ENCODE measurements around the gene COQ9. TPM values are rescaled to one million over a fixed set of nuclear protein-coding genes. Genes with fewer than 3 reads are reported as not detected.
"Not testable (repeated sequence)": the region's sequence is repeated elsewhere in the genome, so short reads cannot be mapped to it uniquely, and the experiment has no call there.

COQ9 gene
- polyA plus RNA-seq, 4 donors: 96.9 to 115 (median 102) TPM

DNA sequence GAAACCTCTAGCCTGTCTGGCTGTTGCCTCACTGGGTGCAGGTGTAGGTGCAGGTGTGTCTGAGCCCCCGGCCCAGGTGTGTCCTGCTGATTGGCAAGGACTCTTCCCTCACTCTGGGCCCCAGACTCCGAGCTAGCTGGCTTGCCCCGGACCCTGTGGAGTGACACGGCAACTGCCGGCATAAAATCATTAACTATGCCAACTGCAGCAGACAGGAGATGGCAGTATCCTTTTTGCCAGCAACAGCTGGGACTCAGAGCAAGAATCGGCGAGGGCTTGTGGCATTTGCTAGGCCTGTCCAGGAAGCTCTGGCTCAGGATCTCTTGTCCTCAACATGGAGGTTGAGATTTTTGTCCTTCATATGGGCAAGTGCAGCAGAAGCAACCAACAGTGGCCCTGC lies 20.9 kb upstream of the COQ9 start:
- no peak for DNase-seq (ENCODE audit: low read depth in 4 of 4, low spot score in 2 of 4)

DNA sequence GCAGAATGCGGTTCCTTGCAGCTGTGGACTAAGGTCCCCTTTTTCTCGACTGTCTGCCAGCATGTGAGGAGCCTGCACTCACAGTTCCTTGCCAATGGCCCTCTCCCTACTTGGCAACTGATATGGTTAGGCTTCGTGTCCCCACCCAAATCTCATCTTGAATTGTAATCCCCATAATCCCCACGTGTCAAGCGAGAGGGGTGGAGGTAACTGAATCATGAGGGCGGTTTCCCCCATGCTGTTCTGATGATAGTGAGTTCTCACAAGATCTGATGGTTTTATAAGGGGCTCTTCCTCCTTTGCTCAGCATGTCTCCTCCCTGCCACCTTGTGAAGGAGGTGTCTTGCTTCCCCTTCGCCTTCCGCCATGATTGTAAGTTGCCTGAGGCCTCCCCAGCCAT lies 20.0 kb upstream of the COQ9 start:
- no peak for DNase-seq (ENCODE audit: low read depth in 4 of 4, low spot score in 2 of 4)

DNA sequence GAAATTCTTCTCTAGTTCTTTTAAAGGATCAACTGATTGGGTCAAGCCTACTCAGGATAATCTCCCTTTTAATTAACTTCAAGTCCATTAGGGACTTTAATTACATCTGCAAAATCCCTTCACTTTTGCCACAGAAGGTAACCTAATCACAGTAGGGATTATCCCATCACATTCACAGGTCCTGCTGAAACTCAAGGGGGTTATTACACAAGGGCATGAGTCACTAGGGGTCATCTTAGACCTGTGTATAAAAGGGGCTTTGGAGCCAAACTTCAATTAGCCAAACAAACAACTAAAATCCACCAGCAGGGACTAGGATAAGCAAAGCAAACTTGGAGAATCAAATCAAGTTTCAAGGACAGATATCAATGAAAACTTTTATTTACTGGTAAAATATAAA lies 19.5 kb upstream of the COQ9 start:
- DNase-seq (ENCODE audit: low read depth in 4 of 4, low spot score in 2 of 4): no peak

DNA sequence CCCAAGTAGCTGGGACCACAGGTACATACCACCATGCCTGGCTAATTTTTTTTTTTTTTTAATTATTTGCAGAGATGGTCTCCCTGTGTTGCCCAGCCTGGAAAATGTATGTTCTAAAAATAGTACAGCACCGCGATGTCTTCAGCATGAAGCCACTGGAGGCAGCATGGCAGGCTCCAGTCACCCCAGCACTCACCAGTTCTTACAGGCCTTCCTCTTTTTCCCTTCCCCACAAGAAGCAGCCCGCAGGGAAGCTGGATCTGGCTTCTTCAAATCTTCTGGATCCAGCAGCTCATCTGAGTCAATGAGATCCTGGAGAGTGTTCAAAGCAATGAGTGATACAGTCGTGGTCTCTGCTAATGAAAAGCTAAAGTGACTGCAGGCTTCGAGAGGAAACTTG lies 16.3 kb upstream of the COQ9 start:
- no peak for DNase-seq (ENCODE audit: low read depth in 4 of 4, low spot score in 2 of 4)

DNA sequence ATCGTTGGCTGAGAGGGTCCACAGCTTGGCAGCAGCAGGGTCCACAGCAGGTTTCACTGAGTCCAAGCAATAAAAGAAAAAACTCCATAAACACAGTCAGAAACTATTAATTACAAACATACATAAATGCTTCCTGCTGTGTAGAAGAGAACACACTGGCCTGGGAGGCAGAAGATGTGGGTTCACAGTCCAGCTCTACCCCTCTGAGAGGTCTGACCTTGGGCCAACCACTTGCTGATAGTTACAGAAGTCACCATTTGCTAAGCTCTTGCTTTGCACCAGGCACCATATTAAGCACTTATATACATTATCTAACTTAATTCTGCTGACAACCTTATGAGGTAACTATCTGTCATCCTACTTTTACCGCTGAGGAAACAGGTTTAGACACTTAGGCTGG lies 14.8 kb upstream of the COQ9 start:
- no peak for DNase-seq (ENCODE audit: low read depth in 4 of 4, low spot score in 2 of 4)

DNA sequence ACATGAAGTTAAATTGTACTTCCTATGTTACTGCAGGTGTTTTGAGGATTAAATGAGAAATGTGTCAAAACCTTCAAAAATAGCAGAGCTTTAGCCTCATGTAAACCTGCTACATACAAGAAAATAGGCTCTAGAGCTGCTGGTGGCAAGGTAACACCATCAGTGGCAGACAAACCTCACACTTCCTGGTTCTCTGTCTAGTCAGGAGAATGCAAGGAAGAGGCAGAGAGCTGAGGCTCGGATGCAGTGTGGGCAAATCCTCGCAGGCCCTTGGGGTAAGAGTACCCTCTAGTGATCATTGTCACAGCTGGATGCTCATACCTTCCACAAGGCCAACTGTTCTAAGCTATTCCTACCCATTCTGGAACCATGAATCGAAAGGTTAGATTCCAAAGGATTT lies 14.3 kb upstream of the COQ9 start:
- DNase-seq (ENCODE audit: low read depth in 4 of 4, low spot score in 2 of 4): no peak

DNA sequence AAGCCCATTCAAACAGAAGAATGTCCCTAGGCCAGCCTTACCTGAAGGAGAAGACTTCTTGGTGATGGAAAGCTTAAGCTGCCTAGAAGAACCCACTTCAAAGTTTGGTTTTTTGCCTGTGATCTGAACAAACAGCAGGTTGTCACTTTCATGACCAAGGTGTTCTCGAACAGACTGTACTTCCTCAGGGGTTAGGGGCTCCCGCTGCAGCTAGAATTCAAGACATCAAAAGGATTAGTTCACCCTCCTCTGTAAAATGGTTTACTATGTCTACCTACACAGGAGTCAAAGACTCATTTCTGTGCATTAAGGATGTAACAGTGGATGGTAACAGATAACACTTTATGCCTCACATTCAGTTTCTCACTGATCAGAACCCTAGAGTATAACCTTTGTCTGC lies 13.3 kb upstream of the COQ9 start:
- DNase-seq (ENCODE audit: low read depth in 4 of 4, low spot score in 2 of 4): no peak

DNA sequence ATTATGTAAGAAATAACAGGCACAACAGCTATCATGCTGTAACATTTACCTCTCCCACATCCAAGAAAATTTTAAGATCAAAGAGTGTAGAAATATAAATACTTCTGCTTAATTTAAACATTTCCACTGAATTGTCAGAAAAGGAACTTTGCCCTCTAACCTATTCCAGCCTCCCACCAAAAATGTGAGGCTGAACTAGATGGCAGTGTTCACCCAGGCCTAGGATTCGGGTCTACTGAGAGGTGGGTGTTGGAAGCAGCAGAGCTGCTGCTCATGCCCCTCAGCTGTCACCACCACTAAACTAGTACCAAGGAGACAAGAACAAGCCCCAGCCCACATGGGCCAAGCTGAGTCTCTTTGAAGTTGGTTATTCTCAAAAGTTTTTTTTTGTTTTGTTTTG lies 11.4 kb upstream of the COQ9 start:
- no peak for DNase-seq (ENCODE audit: low read depth in 4 of 4, low spot score in 2 of 4)

DNA sequence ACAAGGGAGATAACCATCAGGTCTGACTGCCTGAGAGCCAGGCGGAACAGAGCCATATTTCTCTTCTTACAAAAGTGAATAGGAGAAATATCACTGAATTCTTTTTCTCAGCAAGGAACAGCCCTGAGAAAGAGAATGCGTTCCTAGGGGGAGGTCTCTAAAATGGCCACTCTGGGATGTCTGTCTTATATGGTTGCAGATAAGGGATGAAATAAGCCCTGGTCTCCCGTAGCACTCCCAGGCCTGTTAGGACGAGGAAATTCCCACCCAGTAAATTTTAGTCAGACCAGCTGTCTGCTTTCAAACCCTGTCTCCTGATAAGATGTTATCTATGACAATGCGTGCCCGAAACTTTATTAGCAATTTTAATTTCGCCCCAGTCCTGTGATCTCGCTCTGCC lies 7.3 kb upstream of the COQ9 start:
- not testable (repeated sequence) for DNase-seq (ENCODE audit: low read depth in 4 of 4, low spot score in 2 of 4)

DNA sequence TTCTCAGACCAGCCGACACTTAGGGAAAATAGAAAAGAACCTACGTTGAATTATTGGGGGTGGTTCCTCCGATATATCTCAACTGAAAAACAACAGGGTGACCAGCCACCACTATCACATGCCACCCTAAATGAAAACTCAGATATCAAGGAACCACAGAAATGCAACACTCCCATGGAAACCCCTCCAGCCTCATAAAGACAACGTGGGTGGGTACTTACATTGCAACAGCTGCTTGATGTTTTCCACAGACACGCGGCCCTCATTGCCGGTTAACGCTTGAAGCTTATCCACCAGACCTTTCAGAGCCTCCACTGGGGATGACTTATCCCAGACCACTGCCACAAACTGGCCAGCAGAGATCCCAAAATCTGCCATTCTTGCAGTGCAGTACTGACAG lies 6.7 kb upstream of the COQ9 start:
- not testable (repeated sequence) for DNase-seq (ENCODE audit: low read depth in 4 of 4, low spot score in 2 of 4)

DNA sequence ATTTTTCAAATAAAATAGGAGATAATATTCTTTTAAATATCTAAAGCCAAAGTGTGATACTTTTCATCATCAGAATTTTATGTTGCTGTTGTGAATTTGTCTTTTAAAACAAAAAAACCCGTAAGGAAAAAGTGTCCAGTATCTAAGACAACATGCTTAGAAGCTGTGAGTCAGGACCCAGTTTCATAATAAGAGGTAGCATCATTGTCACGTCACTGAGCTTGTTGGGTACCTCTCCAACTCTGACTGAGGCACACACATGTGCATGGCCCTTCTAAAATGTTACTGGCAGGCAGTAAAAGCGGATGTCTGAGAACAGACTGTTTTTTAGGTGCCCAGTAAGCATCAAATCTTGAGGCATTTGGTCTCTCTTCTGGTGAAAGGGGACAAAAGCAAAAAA lies 2.6 kb upstream of the COQ9 start:
- DNase-seq (ENCODE audit: low read depth in 4 of 4, low spot score in 2 of 4): no peak

DNA sequence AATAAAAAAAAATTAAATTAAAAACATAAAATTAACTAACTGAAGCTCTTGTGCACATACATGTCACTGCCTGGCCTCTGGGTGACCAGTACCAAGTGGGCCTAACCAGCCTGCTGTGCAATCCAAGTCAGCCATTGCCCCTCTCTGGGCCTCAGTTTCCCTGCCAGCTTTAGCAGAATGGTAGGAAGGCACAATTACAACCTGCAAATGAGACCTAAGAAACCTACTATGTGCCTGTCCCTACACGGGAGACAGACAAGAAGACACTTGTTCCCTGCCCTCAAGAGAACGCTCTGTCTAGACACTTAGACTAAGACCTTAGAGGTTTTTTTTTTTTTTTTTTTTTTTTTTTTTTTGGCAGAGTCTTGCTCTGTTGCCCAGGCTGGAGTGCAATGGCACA lies 1.8 kb upstream of the COQ9 start:
- DNase-seq (ENCODE audit: low read depth in 4 of 4, low spot score in 2 of 4): no peak

DNA sequence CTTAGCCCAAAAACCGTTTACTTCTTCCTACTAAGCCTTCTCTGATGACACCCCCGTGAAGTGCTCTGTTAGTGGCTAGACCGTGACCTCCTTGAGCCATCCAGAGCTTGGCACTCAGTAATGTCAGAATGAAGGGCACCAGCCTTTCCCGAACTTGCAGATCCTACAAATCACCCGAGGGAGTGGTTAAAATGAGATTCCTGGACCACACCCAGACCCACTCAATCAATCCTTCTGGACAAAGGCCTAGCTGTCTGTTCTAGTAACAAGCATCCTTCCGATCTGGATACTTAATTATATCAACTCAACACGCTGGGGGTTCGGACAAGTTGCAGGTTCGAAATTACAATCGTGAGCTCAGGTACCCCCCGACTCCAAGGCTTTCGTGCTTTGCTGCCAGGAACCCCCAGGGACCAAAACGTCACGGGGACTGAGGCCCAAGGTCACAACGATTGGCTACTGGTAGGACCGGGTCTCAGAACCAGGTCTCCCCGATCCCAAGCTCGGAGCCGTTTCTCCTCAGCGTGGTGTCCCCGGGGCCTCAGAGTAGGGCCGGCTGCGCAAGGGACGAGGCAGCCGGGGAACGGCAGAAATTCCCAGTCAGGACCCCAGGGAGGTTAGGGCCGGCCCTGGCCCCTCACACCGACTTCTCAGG lies 621 bp upstream of the COQ9 start:
- DNase-seq (ENCODE audit: low read depth in 4 of 4, low spot score in 2 of 4): no peak

DNA sequence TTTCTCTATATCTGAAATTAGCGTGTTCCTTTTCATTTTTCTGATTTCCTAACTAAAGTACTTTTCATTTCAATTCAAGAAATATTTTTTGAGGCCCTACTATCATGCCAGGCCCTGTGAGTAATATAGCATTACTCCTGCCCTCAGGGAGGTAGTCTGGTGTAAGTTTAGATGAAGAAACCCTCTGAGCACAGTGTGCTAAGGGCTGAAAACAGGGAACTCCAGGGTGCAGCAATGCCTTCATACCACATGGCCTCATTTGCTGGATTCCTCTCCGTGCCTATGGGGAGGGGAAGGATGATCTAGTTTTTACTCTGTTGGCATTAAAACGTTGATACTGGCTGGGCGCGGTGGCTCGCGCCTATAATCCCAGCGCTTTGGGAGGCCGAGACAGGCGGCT lies 4.7 kb downstream of the COQ9 start:
- DNase-seq (ENCODE audit: low read depth in 4 of 4, low spot score in 2 of 4): no peak

DNA sequence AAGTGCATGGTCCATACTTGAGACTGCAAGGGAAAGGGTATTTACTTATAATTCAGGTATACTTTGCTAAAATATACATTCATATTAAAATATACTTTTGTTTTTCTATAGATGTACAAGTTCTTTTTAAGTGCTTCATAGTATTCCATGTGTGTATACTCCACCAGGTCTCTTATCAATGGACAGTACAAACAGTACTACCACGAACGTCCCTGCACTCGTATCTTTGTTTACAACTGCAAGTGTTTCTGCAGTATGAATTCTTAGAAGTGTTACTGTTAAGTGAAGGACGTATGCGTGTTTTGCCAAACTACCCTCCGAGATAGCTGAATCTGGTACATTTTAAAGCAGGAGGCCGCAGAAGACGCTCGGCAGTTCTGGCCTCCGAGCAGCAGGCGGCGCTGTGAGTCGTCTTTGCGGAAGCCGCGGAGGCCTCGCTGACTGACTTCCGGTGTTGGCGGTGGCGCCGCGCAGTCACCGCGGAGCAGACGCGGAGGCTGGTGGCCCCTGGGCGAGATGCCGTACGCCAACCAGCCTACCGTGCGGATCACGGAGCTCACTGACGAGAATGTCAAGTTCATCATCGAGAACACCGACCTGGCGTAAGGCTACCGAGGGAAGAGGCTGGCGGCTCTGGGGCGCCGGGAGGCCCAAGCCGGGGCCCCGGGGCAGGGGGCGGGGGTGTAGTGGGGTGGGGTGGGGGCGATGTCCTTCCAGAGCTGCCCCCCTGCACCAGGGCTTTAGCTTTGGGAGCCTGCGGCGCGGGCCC lies 15.1 kb downstream of the COQ9 start, which contains the start of gene POLR2C:
Gene POLR2C, plus strand, starts transcription at position 471 of the 769 bp plus-strand sequence. Its CDS starts 46 bp downstream, at position 517.
- DNase-seq (ENCODE audit: low read depth in 4 of 4, low spot score in 2 of 4): peak in 3 of 4 donors; percentile 68 to 81 (median 73)

DNA sequence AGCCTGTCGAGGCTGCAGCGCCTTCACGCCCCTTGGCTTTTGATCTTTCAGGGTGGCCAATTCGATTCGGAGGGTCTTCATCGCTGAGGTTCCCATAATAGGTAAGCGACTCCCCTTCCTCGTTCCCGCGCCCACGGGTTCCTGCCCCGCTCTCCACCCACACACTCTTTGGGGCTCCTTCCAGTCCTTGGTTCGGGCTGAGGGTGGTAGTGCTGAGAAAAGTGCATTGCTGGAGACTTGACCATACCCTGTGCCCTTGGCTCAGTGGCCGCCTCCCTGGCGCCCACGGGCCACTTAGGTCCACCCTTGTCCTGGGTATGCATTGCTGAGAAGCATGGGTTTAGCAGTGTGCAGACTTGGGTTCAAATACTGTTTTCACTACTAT lies 15.7 kb downstream of the COQ9 start:
- DNase-seq (ENCODE audit: low read depth in 4 of 4, low spot score in 2 of 4): no peak

DNA sequence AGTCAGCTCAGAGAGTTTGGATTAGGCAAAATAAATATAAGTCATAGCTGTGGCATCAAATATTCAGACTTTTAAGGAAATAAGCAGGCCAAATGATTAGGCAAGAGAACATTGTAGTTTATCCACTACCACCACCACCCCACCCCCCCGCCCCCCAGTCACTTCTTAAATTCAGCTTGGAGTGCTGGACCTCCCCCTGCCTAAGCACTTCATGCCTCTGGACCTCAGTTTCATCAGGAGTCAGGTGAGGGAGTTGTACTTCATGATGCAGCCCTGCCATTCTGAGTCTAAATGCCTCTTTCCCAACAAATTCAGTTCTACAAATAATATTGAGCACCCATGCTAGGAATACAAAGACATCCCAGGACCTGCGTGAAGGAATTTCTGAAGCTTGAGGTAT lies 17.2 kb downstream of the COQ9 start:
- DNase-seq (ENCODE audit: low read depth in 4 of 4, low spot score in 2 of 4): no peak

DNA sequence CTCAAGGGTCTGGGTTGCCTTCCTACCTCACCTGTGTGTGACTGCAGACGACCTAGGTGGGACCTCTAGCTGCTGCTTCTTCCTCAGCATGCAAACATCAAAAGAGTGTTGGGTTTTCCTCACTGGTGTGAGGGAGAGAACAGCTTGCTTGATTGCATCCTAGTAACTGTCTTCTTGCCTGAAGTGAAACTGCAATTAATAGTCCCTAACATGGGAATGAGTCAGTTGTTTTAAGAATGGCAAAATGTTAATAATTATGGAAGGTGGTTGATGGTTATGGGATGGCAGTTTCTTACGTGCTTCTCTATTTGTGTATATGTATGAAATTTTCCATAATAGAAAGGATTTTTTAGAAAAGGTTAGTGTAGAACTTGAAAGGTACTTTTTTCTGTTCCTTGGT lies 21.1 kb downstream of the COQ9 start:
- DNase-seq (ENCODE audit: low read depth in 4 of 4, low spot score in 2 of 4): no peak

DNA sequence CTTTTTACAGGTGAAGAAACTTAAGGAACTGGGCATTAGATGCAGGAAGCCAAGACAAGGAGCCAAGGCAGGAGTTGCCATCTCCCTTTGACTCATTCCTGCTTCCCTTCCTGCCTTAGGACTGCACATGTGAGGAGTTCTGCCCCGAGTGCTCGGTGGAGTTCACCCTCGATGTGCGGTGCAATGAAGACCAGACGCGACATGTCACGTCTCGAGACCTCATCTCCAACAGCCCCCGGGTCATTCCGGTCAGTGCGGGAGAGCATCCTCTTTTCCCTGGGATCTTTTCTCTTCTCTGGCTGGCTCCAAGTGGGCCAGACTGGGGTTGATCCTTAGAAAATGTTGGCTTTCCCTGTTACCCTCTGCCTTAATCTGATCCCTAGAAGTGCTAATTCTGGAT lies 21.8 kb downstream of the COQ9 start:
- no peak for DNase-seq (ENCODE audit: low read depth in 4 of 4, low spot score in 2 of 4)

DNA sequence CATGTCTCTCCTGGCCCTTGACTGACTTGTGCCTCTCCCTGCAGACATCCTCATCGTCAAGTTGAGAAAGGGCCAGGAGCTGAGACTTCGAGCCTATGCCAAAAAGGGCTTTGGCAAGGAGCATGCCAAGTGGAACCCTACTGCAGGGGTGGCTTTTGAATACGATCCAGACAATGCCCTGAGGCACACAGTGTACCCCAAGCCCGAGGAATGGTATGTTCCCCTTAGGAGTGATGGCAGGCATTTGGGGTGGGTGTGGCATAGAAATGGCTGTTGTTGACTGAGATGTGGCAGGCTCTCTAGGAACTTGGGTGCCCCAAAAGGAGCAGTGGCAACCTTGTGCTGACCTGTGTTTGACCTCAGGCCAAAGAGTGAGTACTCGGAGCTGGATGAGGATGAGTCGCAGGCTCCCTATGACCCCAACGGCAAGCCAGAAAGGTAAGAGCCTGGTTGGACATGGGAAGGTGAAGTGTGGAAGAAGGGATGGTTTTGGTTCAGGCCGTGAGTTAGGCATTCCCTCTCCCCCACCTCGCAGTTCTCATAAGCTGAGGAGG lies 22.7 kb downstream of the COQ9 start:
- no peak for DNase-seq (ENCODE audit: low read depth in 4 of 4, low spot score in 2 of 4)

DNA sequence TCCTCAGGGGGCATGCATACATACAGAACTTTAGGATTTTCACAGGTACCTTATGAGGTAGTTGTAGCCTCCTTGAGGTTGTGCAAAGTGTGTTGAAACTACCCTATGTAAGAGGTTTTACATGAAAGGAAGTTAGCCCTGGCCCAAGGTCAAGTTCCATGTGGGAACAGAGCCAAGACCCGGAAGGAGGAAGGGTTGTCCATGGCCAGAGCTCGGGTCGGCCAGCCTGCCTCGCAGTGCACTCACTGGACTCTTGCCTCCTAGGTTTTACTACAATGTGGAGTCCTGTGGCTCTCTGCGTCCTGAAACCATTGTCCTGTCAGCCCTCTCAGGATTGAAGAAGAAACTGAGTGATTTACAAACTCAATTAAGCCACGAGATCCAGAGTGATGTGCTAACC lies 23.4 kb downstream of the COQ9 start:
- no peak for DNase-seq (ENCODE audit: low read depth in 4 of 4, low spot score in 2 of 4)

DNA sequence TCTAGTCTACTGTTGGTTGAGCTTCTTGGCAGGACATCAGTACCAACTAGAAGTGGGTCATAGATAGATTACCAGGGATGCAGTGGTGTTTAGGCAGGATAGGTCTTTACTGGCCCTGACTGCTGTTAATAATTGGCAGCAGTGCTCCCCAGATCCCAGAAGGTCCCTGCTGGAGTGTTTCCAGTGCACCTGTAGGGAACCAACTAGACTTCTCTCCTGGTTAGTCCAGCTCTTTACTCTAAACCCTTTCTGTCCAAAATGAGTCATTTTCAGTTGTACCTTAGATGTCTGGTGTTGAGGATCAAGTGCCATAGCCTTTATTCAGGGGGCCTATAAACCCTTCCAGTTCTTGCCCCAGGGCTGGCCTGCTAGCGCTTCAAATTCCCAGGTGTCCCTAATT lies 23.9 kb downstream of the COQ9 start:
- no peak for DNase-seq (ENCODE audit: low read depth in 4 of 4, low spot score in 2 of 4)

All from left renal cortex interstitium (tissue), 4 donors.